HEK293 (cell line): ENCODE data around the gene ASF1B.

Experiments used
- HOXD13 ChIP-seq: sonication (generic); formaldehyde crosslinking; IDR thresholded peaks from 2 replicates; pipeline ENCODE4 v1.8.0; 2022; ENCODE audit warnings: missing genetic modification reagents, borderline replicate concordance
- KLF7 ChIP-seq: fragments of 450-650 bp; formaldehyde crosslinking; IDR thresholded peaks from 2 replicates; pipeline ENCODE4 v1.5.1; 2016; ENCODE audit warnings: missing biosample characterization, missing genetic modification characterization, borderline replicate concordance
- REPIN1 ChIP-seq: fragments of 450-650 bp; formaldehyde crosslinking; IDR thresholded peaks from 2 replicates; pipeline ENCODE4 v1.5.1; 2017; ENCODE audit warnings: missing biosample characterization, missing genetic modification characterization, low read depth
- SCRT2 ChIP-seq: fragments of 450-650 bp; formaldehyde crosslinking; IDR thresholded peaks from 2 replicates; pipeline ENCODE4 v1.5.1; 2016; ENCODE audit warnings: missing biosample characterization, missing genetic modification characterization
- SETDB1 ChIP-seq: IDR thresholded peaks from one replicate; pipeline ENCODE4 v1.6.1; 2017; ENCODE audit warnings: mild to moderate bottlenecking, low read length, moderate library complexity, mixed read lengths; ENCODE audit not compliant: insufficient read length
- SP2 ChIP-seq: fragments of 450-650 bp; formaldehyde crosslinking; IDR thresholded peaks from 2 replicates; pipeline ENCODE4 v1.5.1; 2016; ENCODE audit warnings: missing biosample characterization, missing genetic modification characterization
- WT1 ChIP-seq: fragments of 450-650 bp; formaldehyde crosslinking; IDR thresholded peaks from 2 replicates; pipeline ENCODE4 v1.5.1; 2016; ENCODE audit warnings: missing biosample characterization, missing genetic modification characterization
- ZBTB17 ChIP-seq: fragments of 450-650 bp; formaldehyde crosslinking; IDR thresholded peaks from 2 replicates; pipeline ENCODE4 v1.5.1; 2016; ENCODE audit warnings: missing biosample characterization, missing genetic modification characterization
- ZBTB48 ChIP-seq: fragments of 450-650 bp; formaldehyde crosslinking; IDR thresholded peaks from 2 replicates; pipeline ENCODE4 v1.5.1; 2016; ENCODE audit warnings: missing biosample characterization, missing genetic modification characterization
- ZFP3 ChIP-seq: fragments of 450-650 bp; formaldehyde crosslinking; IDR thresholded peaks from 2 replicates; pipeline ENCODE4 v1.5.1; 2016; ENCODE audit warnings: low read depth, missing biosample characterization, missing genetic modification characterization
- ZNF114 ChIP-seq: fragments of 450-650 bp; formaldehyde crosslinking; IDR thresholded peaks from 2 replicates; pipeline ENCODE4 v1.5.0; 2017; ENCODE audit warnings: missing biosample characterization, missing genetic modification characterization
- ZNF155 ChIP-seq: fragments of 450-650 bp; formaldehyde crosslinking; IDR thresholded peaks from 2 replicates; pipeline ENCODE4 v1.5.1; 2016; ENCODE audit warnings: missing biosample characterization, missing genetic modification characterization
- ZNF169 ChIP-seq: fragments of 450-650 bp; formaldehyde crosslinking; IDR thresholded peaks from 2 replicates; pipeline ENCODE4 v1.5.1; 2016; ENCODE audit warnings: missing biosample characterization, missing genetic modification characterization
- ZNF19 ChIP-seq: fragments of 450-650 bp; formaldehyde crosslinking; IDR thresholded peaks from 2 replicates; pipeline ENCODE4; 2016; ENCODE audit warnings: missing biosample characterization, missing genetic modification characterization, low read depth
- ZNF223 ChIP-seq: fragments of 450-650 bp; formaldehyde crosslinking; IDR thresholded peaks from 2 replicates; pipeline ENCODE4 v1.5.1; 2016; ENCODE audit warnings: missing biosample characterization, missing genetic modification characterization
- ZNF324 ChIP-seq: fragments of 450-650 bp; formaldehyde crosslinking; IDR thresholded peaks from 2 replicates; pipeline ENCODE4 v1.5.1; 2016; ENCODE audit warnings: missing biosample characterization, missing genetic modification characterization
- ZNF423 ChIP-seq: fragments of 450-650 bp; formaldehyde crosslinking; IDR thresholded peaks from 2 replicates; pipeline ENCODE4 v1.5.1; 2016; ENCODE audit warnings: missing biosample characterization, missing genetic modification characterization
- ZNF501 ChIP-seq: fragments of 450-650 bp; formaldehyde crosslinking; IDR thresholded peaks from 2 replicates; pipeline ENCODE4 v1.5.1; 2016; ENCODE audit warnings: missing biosample characterization, missing genetic modification characterization
- ZNF571 ChIP-seq: fragments of 450-650 bp; formaldehyde crosslinking; IDR thresholded peaks from 2 replicates; pipeline ENCODE4 v1.5.0; 2017; ENCODE audit warnings: missing biosample characterization, missing genetic modification characterization
- ZNF76 ChIP-seq: fragments of 450-650 bp; formaldehyde crosslinking; IDR thresholded peaks from 2 replicates; pipeline ENCODE4; 2016; ENCODE audit warnings: low read depth, missing biosample characterization, missing genetic modification characterization, borderline replicate concordance
- ZSCAN23 ChIP-seq: fragments of 450-650 bp; formaldehyde crosslinking; IDR thresholded peaks from 2 replicates; pipeline ENCODE4 v1.5.1; 2016; ENCODE audit warnings: missing biosample characterization, missing genetic modification characterization
- TF ChIP-seq, protein P1 (sequence below): fragments of 450-650 bp; formaldehyde crosslinking; IDR thresholded peaks from 2 replicates; pipeline ENCODE4 v1.5.1; 2016; ENCODE audit warnings: missing biosample characterization, missing genetic modification characterization
- TF ChIP-seq, protein P2 (sequence below): fragments of 450-650 bp; formaldehyde crosslinking; IDR thresholded peaks from 2 replicates; pipeline ENCODE4 v1.5.1; 2016; ENCODE audit warnings: missing biosample characterization, missing genetic modification characterization
- TF ChIP-seq, protein P3 (sequence below): fragments of 450-650 bp; formaldehyde crosslinking; IDR thresholded peaks from 2 replicates; pipeline ENCODE4 v1.5.1; 2017; ENCODE audit warnings: missing biosample characterization, missing genetic modification characterization
- TF ChIP-seq, protein P4 (sequence below): IDR thresholded peaks from 2 replicates; pipeline ENCODE4 v1.6.1; 2011; ENCODE audit warnings: mild to moderate bottlenecking, low read depth, low read length, borderline replicate concordance
- TF ChIP-seq, protein P5 (sequence below): fragments of 450-650 bp; formaldehyde crosslinking; IDR thresholded peaks from 2 replicates; pipeline ENCODE4 v1.5.1; 2017; ENCODE audit warnings: missing biosample characterization, missing genetic modification characterization
- TF ChIP-seq, protein P6 (sequence below): fragments of 450-650 bp; formaldehyde crosslinking; IDR thresholded peaks from 2 replicates; pipeline ENCODE4 v1.5.1; 2016; ENCODE audit warnings: missing biosample characterization, missing genetic modification characterization
- TF ChIP-seq, protein P7 (sequence below): fragments of 450-650 bp; IDR thresholded peaks from 2 replicates; pipeline ENCODE4 v1.5.1; 2018; ENCODE audit warnings: missing biosample characterization, mild to moderate bottlenecking, missing genetic modification characterization

The ASF1B gene

DNA sequence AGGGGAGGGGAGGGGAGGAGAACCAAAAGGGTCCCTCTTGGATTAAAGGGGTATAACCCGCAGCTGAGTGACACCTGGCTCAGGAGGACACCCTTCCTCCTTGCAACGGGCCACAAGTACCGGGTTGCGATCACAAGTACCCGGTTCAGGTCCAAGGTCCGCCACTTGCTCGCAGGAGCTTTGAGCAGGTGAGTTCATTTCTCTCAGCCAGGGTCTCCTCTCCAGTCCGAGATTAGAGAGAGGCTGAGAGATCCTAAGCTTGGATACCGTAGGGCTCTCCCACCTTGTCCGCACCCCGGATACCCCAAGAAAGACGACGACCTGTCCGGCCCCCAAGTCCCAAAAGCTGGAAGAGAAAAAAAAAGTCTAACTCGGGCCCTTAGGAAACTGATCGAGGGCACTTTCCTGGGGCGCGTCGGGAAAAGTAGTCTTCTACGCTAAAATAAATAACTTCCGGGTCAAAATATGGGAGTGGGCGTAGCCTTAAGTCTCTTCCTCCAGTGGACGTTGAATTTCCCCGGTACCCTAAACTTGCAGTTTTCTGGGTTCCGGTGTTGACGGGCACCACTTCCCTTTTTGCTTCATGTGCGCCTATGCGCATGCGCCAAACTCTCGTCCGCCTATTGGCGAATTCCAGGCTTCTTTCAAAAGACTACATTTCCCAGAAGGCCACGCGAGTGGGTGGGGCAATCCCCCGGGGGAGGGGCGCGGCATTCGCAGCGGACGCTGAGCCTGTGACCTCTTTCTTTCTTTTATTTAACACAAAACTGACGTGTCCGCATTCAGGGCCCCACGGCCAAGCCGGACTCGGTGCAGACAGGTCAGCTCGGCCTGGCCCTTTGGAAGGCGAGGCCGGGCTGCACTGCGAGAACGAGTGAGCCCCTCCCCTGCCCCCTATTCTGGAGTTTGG is 55.2 kb downstream of the ASF1B start (continued):
- TF ChIP-seq, protein P1, sequence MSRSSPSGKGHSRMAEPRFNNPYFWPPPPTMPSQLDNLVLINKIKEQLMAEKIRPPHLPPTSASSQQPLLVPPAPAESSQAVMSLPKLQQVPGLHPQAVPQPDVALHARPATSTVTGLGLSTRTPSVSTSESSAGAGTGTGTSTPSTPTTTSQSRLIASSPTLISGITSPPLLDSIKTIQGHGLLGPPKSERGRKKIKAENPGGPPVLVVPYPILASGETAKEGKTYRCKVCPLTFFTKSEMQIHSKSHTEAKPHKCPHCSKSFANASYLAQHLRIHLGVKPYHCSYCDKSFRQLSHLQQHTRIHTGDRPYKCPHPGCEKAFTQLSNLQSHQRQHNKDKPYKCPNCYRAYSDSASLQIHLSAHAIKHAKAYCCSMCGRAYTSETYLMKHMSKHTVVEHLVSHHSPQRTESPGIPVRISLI (tag by site-specific recombination), result peak; percentile 80; the same call in 1 of the 2 replicates
- TF ChIP-seq SP2 (tag by site-specific recombination), result peak; percentile 93
- TF ChIP-seq ZNF324 (tag by site-specific recombination), result no peak
- TF ChIP-seq, protein P2, sequence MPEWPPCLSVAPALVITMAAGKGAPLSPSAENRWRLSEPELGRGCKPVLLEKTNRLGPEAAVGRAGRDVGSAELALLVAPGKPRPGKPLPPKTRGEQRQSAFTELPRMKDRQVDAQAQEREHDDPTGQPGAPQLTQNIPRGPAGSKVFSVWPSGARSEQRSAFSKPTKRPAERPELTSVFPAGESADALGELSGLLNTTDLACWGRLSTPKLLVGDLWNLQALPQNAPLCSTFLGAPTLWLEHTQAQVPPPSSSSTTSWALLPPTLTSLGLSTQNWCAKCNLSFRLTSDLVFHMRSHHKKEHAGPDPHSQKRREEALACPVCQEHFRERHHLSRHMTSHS (tag by site-specific recombination), result no peak
- TF ChIP-seq, protein P3, sequence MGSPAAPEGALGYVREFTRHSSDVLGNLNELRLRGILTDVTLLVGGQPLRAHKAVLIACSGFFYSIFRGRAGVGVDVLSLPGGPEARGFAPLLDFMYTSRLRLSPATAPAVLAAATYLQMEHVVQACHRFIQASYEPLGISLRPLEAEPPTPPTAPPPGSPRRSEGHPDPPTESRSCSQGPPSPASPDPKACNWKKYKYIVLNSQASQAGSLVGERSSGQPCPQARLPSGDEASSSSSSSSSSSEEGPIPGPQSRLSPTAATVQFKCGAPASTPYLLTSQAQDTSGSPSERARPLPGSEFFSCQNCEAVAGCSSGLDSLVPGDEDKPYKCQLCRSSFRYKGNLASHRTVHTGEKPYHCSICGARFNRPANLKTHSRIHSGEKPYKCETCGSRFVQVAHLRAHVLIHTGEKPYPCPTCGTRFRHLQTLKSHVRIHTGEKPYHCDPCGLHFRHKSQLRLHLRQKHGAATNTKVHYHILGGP (tag by site-specific recombination), result no peak
- no peak for TF ChIP-seq ZNF423 (tag by site-specific recombination)
- TF ChIP-seq ZNF114 (tag by site-specific recombination), result no peak
- TF ChIP-seq ZNF19 (tag by site-specific recombination), result no peak
- TF ChIP-seq, protein P4, sequence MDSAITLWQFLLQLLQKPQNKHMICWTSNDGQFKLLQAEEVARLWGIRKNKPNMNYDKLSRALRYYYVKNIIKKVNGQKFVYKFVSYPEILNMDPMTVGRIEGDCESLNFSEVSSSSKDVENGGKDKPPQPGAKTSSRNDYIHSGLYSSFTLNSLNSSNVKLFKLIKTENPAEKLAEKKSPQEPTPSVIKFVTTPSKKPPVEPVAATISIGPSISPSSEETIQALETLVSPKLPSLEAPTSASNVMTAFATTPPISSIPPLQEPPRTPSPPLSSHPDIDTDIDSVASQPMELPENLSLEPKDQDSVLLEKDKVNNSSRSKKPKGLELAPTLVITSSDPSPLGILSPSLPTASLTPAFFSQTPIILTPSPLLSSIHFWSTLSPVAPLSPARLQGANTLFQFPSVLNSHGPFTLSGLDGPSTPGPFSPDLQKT, result no peak
- no peak for TF ChIP-seq ZSCAN23 (tag by site-specific recombination)
- TF ChIP-seq, protein P5, sequence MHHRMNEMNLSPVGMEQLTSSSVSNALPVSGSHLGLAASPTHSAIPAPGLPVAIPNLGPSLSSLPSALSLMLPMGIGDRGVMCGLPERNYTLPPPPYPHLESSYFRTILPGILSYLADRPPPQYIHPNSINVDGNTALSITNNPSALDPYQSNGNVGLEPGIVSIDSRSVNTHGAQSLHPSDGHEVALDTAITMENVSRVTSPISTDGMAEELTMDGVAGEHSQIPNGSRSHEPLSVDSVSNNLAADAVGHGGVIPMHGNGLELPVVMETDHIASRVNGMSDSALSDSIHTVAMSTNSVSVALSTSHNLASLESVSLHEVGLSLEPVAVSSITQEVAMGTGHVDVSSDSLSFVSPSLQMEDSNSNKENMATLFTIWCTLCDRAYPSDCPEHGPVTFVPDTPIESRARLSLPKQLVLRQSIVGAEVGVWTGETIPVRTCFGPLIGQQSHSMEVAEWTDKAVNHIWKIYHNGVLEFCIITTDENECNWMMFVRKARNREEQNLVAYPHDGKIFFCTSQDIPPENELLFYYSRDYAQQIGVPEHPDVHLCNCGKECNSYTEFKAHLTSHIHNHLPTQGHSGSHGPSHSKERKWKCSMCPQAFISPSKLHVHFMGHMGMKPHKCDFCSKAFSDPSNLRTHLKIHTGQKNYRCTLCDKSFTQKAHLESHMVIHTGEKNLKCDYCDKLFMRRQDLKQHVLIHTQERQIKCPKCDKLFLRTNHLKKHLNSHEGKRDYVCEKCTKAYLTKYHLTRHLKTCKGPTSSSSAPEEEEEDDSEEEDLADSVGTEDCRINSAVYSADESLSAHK (tag by site-specific recombination), result no peak
- no peak for TF ChIP-seq ZNF155 (tag by site-specific recombination)
- no peak for TF ChIP-seq ZNF571 (tag by site-specific recombination)
- TF ChIP-seq ZNF501 (tag by site-specific recombination), result 0 out of 2 replicates have a peak, but pooled peaks have one; percentile 20
- TF ChIP-seq SCRT2, result no peak
- peak; percentile 85 for TF ChIP-seq KLF7 (tag by site-specific recombination)
- TF ChIP-seq SETDB1, result no peak
- no peak for TF ChIP-seq ZNF169 (tag by site-specific recombination)
- peak; percentile 96 for TF ChIP-seq ZNF76 (tag by site-specific recombination)
- TF ChIP-seq ZBTB17 (tag by site-specific recombination), result peak; percentile 72
- TF ChIP-seq, protein P6, sequence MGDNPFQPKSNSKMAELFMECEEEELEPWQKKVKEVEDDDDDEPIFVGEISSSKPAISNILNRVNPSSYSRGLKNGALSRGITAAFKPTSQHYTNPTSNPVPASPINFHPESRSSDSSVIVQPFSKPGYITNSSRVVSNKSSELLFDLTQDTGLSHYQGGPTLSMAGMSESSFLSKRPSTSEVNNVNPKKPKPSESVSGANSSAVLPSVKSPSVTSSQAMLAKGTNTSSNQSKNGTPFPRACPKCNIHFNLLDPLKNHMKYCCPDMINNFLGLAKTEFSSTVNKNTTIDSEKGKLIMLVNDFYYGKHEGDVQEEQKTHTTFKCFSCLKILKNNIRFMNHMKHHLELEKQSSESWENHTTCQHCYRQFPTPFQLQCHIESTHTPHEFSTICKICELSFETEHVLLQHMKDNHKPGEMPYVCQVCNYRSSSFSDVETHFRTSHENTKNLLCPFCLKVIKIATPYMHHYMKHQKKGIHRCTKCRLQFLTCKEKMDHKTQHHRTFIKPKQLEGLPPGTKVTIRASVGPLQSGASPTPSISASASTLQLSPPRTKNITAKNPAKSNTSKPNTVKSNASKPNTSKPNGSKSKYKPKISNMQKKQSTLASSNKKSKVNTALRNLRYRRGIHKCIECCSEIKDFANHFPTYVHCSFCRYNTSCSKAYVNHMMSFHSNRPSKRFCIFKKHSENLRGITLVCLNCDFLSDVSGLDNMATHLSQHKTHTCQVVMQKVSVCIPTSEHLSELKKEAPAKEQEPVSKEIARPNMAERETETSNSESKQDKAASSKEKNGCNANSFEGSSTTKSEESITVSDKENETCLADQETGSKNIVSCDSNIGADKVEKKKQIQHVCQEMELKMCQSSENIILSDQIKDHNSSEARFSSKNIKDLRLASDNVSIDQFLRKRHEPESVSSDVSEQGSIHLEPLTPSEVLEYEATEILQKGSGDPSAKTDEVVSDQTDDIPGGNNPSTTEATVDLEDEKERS (tag by site-specific recombination), result no peak
- TF ChIP-seq REPIN1 (tag by site-specific recombination), result no peak
- no peak for TF ChIP-seq ZFP3 (tag by site-specific recombination)
- TF ChIP-seq WT1 (tag by site-specific recombination), result no peak
- TF ChIP-seq, protein P7, sequence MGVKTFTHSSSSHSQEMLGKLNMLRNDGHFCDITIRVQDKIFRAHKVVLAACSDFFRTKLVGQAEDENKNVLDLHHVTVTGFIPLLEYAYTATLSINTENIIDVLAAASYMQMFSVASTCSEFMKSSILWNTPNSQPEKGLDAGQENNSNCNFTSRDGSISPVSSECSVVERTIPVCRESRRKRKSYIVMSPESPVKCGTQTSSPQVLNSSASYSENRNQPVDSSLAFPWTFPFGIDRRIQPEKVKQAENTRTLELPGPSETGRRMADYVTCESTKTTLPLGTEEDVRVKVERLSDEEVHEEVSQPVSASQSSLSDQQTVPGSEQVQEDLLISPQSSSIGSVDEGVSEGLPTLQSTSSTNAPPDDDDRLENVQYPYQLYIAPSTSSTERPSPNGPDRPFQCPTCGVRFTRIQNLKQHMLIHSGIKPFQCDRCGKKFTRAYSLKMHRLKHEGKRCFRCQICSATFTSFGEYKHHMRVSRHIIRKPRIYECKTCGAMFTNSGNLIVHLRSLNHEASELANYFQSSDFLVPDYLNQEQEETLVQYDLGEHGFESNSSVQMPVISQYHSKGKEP (tag by site-specific recombination), result peak; percentile 92
- peak; percentile 44; the same call in 1 of the 2 replicates for TF ChIP-seq ZBTB48 (tag by site-specific recombination)
- no peak for TF ChIP-seq ZNF223 (tag by site-specific recombination)
- TF ChIP-seq HOXD13 (CRISPR knock-in tag), result no peak
